ENCODE results near the gene PHF23.

Gene PHF23

DNA sequence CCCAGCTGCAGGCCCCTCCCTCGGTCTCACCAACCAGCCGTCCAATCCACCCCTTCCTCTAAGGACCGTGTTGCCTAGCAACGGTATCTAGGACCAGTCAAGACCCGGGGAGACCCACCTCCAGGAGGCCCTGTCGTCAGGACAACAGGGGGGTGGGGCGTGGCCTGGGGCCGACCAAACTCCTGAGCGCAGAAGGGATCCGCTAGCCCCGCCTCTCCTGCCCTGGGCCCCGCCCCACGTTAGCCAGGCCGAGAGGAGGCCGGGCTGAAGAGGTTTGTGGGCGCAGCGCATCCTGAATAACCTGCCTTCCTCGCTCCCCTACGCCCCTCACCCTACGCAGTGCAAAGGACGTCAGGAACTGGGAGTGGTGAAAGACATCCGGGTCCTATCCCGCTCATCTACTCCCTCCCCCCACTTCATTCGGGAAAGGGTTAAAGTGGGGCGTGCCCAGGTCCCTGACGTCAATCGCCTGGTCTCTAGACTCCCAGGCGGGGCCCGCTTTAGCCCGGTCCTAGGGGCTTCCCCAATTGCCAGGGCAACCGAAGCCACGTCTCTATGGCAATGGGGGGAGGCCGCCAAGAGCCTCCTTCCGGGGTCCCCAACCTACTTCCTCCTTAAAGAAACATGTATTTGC is 34.3 kb downstream of the PHF23 start:
- TF ChIP-seq, protein P1, sequence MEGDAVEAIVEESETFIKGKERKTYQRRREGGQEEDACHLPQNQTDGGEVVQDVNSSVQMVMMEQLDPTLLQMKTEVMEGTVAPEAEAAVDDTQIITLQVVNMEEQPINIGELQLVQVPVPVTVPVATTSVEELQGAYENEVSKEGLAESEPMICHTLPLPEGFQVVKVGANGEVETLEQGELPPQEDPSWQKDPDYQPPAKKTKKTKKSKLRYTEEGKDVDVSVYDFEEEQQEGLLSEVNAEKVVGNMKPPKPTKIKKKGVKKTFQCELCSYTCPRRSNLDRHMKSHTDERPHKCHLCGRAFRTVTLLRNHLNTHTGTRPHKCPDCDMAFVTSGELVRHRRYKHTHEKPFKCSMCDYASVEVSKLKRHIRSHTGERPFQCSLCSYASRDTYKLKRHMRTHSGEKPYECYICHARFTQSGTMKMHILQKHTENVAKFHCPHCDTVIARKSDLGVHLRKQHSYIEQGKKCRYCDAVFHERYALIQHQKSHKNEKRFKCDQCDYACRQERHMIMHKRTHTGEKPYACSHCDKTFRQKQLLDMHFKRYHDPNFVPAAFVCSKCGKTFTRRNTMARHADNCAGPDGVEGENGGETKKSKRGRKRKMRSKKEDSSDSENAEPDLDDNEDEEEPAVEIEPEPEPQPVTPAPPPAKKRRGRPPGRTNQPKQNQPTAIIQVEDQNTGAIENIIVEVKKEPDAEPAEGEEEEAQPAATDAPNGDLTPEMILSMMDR (IDR thresholded peaks at IDR 0.05; ENCODE audit: low read depth, low read length): no peak
- H3K4me3 ChIP-seq (ENCODE audit: low read depth, low read length): peak overlapping the region; percentile 58
- peak; percentile 94 for DNase-seq
- no peaks in the 10 kb centered on the region for H3K27me3 ChIP-seq
- H3K36me3 ChIP-seq: no peaks in the 10 kb centered on the region
- H3K4me1 ChIP-seq: peaks cover 5% of the 10 kb centered on the region; the same call in 1 of the 2 replicates
- H3K9me3 ChIP-seq: no peaks in the 10 kb centered on the region

DNA sequence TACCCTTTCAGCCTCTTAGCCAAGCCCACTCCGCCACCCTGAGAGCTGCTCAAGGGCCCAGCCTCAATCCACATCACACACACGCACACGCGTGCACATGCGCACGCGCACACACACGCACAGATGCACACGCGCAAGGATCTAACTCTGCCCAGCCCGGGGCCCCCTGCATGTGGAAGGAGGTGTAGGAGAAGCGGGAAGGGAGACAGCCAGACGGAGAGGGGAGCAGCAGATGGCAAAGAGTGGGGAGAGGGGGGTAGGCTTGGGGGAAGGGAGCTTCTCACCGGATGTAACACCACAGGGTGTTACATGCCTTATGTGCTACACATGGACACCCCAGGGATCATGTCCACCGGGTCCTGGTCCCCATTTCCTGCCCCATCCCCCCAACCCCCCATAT is 34.9 kb downstream of the PHF23 start:
- H3K27me3 ChIP-seq: no peaks in the 10 kb centered on the region
- no peak for DNase-seq
- H3K4me1 ChIP-seq: peaks cover 5% of the 10 kb centered on the region; the same call in 1 of the 2 replicates
- no peaks in the 10 kb centered on the region for H3K9me3 ChIP-seq
- H3K36me3 ChIP-seq: no peaks in the 10 kb centered on the region
- TF ChIP-seq, protein P1 (IDR thresholded peaks at IDR 0.05; ENCODE audit: low read depth, low read length): no peak
- H3K4me3 ChIP-seq (ENCODE audit: low read depth, low read length): peak overlapping the region; percentile 58

DNA sequence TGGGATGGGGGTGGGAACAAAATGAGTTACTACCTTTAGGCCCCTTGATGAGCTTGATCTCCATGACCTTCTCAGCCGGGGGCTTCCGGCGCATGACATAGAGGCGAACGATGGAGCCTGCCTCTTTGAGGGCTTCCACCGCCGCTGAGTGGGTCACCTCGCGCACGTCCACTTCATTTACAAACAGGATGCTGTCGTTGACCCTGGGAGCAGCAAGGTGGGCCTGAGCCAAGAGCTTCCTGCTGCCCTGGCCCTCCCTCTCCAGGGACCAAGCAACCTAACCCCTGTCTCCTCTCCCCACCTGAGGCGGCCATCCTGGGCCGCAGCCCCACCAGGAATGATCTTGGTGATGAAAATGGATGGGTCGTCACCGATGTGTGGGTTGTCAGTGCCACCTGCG is 35.9 kb downstream of the PHF23 start:
- no peaks in the 10 kb centered on the region for H3K27me3 ChIP-seq
- no peaks in the 10 kb centered on the region for H3K9me3 ChIP-seq
- TF ChIP-seq, protein P1 (IDR thresholded peaks at IDR 0.05; ENCODE audit: low read depth, low read length): no peak
- peaks cover 5% of the 10 kb centered on the region; the same call in 1 of the 2 replicates for H3K4me1 ChIP-seq
- H3K4me3 ChIP-seq (ENCODE audit: low read depth, low read length): no peak overlapping the region
- DNase-seq: no peak
- H3K36me3 ChIP-seq: no peaks in the 10 kb centered on the region

DNA sequence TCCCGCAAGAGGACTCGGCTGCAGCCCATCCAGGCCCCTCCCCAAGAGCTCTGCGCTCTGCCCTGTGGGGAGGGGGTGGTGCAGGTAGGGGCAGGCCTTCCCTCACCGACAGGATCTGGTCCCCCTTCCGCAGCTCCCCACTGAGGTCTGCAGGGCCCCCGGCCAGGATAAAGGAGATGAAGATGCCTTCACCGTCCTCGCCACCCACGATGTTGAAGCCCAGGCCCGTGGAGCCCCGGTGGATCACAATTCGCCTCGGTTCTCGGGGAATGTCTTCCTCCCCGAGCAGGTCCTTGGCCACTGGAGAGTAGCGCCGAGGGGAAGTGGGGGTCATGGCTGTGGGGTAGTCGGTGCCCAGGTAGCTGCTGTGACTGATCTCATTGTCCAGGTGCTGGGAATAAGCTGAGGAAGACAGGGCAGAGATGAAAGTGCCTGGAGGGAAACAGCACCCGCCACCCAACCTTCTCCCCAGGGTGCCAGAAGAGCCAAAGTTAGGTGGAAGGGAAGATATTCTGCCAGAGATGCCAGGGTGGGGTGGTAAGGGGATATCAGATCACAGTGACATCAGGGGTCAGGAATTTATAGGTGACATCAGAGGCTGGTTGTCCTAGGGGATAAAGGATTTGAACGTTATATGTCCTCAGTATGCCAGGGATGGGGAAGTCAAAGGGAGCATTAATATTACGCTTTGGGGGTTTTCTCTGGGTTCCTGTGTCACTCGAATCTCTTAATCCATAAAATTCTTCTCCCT is 42.4 kb downstream of the PHF23 start:
- DNase-seq: no peak
- TF ChIP-seq, protein P1 (IDR thresholded peaks at IDR 0.05; ENCODE audit: low read depth, low read length): no peak
- H3K36me3 ChIP-seq: no peaks in the 10 kb centered on the region
- no peaks in the 10 kb centered on the region for H3K27me3 ChIP-seq
- no peaks in the 10 kb centered on the region for H3K4me1 ChIP-seq
- no peak overlapping the region for H3K4me3 ChIP-seq (ENCODE audit: low read depth, low read length)
- H3K9me3 ChIP-seq: no peaks in the 10 kb centered on the region

DNA sequence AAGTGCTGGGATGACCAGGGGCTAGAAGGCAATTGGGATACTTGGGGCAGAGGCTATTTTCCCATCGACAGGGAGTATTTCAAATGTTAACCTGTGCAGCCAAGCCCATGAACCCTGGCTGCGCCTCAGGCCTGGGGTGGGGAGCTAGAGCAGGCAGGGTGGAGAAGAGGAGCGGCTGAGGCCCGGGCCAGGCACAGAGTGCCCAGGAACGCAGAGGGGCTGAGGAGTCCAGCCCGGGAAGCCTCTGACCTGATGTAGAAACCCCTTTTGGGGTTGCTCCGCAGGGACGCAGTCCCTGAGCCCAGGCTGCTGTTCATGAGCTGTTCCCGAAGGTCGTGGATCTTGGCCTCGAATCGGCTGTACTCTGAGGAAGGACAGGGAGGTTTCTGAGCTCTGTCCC is 43.3 kb downstream of the PHF23 start:
- no peak for DNase-seq
- Histone ChIP-seq H3K4me3 (ENCODE audit: low read depth, low read length) (no peak overlapping the region), H3K4me1 (no peaks in the 10 kb centered on the region), H3K9me3 (no peaks in the 10 kb centered on the region), H3K36me3 (no peaks in the 10 kb centered on the region), H3K27me3 (no peaks in the 10 kb centered on the region)
- TF ChIP-seq, protein P1 (IDR thresholded peaks at IDR 0.05; ENCODE audit: low read depth, low read length): no peak
